IMR-90 (cell line): ENCODE results near the gene PNMA8C.

Experiments
- BHLHE40 ChIP-seq: fragments of 150-350 bp; IDR thresholded peaks from 2 replicates; pipeline ENCODE4 v1.6.1; 2016; ENCODE audit warnings: mild to moderate bottlenecking, low read depth, low read length
- CEBPB ChIP-seq: IDR thresholded peaks from 2 replicates; pipeline ENCODE4 v1.6.1; 2012; ENCODE audit warnings: low read depth, low read length, improper control_type of control experiment
- ELK1 ChIP-seq: fragments of 150-350 bp; IDR thresholded peaks from 2 replicates; pipeline ENCODE4 v1.6.1; 2016; ENCODE audit warnings: low read depth, mild to moderate bottlenecking, low read length, moderate library complexity, borderline replicate concordance
- POLR2A ChIP-seq: IDR thresholded peaks from 2 replicates; pipeline ENCODE4 v1.6.1; 2012; ENCODE audit warnings: mild to moderate bottlenecking, low read depth, low read length
- RCOR1 ChIP-seq: IDR thresholded peaks from 2 replicates; pipeline ENCODE4 v1.6.1; 2012; ENCODE audit warnings: mild to moderate bottlenecking, low read length, improper control_type of control experiment; ENCODE audit not compliant: insufficient replicate concordance
- RFX5 ChIP-seq: IDR thresholded peaks from 2 replicates; pipeline ENCODE4 v1.8.0; 2012; ENCODE audit warnings: low read depth, mild to moderate bottlenecking, low read length, moderate library complexity
- TF ChIP-seq, protein P1 (sequence below): conservative IDR thresholded peaks from 2 replicates; pipeline ENCODE4 v1.5.1; 2012; ENCODE audit warnings: mild to moderate bottlenecking, low read depth, low read length, improper control_type of control experiment

- TF ChIP-seq, protein P1, sequence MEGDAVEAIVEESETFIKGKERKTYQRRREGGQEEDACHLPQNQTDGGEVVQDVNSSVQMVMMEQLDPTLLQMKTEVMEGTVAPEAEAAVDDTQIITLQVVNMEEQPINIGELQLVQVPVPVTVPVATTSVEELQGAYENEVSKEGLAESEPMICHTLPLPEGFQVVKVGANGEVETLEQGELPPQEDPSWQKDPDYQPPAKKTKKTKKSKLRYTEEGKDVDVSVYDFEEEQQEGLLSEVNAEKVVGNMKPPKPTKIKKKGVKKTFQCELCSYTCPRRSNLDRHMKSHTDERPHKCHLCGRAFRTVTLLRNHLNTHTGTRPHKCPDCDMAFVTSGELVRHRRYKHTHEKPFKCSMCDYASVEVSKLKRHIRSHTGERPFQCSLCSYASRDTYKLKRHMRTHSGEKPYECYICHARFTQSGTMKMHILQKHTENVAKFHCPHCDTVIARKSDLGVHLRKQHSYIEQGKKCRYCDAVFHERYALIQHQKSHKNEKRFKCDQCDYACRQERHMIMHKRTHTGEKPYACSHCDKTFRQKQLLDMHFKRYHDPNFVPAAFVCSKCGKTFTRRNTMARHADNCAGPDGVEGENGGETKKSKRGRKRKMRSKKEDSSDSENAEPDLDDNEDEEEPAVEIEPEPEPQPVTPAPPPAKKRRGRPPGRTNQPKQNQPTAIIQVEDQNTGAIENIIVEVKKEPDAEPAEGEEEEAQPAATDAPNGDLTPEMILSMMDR = no peak
- TF ChIP-seq RCOR1 (no peak), BHLHE40 (no peak), RFX5 (no peak), CEBPB (peak; percentile 30; the same call in 1 of the 2 replicates), POLR2A (no peak), ELK1 (no peak)
Observed at GRCh38 chr19:46410205-46411087, 18.3 kb downstream of the PNMA8C start.
